ENCODE data around the gene HTR4.

- TF ChIP-seq, protein P1, sequence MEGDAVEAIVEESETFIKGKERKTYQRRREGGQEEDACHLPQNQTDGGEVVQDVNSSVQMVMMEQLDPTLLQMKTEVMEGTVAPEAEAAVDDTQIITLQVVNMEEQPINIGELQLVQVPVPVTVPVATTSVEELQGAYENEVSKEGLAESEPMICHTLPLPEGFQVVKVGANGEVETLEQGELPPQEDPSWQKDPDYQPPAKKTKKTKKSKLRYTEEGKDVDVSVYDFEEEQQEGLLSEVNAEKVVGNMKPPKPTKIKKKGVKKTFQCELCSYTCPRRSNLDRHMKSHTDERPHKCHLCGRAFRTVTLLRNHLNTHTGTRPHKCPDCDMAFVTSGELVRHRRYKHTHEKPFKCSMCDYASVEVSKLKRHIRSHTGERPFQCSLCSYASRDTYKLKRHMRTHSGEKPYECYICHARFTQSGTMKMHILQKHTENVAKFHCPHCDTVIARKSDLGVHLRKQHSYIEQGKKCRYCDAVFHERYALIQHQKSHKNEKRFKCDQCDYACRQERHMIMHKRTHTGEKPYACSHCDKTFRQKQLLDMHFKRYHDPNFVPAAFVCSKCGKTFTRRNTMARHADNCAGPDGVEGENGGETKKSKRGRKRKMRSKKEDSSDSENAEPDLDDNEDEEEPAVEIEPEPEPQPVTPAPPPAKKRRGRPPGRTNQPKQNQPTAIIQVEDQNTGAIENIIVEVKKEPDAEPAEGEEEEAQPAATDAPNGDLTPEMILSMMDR (IDR thresholded peaks at IDR 0.05): no peak
- TF ChIP-seq EP300 (IDR thresholded peaks at IDR 0.05) (no peak), POLR2A (IDR thresholded peaks at IDR 0.05) (no peak)
Observed at GRCh38 chr5:148563021-148563420, 91.3 kb downstream of the HTR4 start.
